ENCODE data around the gene MKX. TPM values are rescaled to one million over a fixed set of nuclear protein-coding genes. Genes with fewer than 3 reads are reported as not detected.

The MKX gene
- total RNA-seq, 1 donor from 2014 or later = not detected

DNA sequence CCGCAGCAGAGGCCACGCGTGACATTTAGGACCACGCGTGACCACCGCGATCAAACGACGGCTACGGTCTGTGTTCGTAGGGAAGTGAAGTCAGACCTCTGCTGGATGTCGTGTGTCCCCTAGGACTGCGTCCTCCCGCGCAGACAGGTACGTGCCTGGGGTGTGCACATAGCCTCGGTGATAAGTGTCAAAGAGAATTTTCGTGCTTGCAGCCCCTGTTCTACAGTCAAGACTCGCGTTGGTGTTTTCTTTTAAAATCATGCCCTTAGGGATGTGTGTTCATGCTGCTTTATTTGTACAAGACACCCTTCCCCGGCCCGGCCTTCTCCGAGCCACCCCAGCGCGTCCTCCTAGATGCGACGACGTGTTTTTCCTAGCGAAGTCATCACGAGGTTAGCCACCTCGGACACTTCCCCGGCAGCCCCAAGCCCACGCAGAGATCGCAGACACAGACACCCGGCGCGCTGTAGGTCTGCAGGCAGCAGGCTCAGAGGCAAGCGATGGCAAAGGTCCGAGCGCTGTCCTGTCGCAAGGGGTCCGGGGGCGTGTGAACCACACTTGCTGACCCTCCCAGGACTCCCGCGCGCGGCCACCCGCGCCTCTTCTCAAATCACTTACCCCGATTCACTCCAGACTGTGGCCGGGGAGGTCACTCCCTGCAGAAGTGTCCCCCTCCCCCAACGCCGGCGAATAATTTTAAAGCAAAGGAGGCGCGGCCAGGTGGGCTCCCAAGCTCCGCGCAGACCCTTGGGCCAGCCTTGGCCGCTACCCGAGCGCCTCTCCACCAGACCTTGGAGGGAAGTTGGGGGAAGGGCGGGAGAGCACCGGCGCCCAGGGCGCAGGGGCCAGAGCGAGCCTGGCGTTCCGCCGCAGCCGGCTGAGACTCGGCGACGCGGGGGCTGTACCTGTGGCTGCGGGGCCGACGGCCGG, 552 bp downstream of the MKX start:
- H3K27ac Mint-ChIP-seq = no peak overlapping the region
- peaks cover 93% of the 10 kb centered on the region for H3K27me3 Mint-ChIP-seq (ENCODE audit: low read depth)
- H3K9me3 Mint-ChIP-seq = no peaks in the 10 kb centered on the region
- peak in 1 of 2 experiments; percentile 40 for DNase-seq (ENCODE audit: low spot score in 2 of 2, unreplicated experiment in 2 of 2)
- H3K4me3 Mint-ChIP-seq = peak overlapping the region; percentile 68
- H3K36me3 Mint-ChIP-seq = no peaks in the 10 kb centered on the region
- no peak for TF ChIP-seq CTCF (IDR thresholded peaks at IDR 0.05; ENCODE audit: unreplicated experiment)
- peaks cover 28% of the 10 kb centered on the region for H3K4me1 Mint-ChIP-seq

- DNase-seq (ENCODE audit: low spot score in 2 of 2, unreplicated experiment in 2 of 2) = peak; percentile 34 to 64
- no peaks in the 10 kb centered on the region for H3K36me3 Mint-ChIP-seq
- H3K27me3 Mint-ChIP-seq (ENCODE audit: low read depth) = peaks cover 92% of the 10 kb centered on the region
- H3K9me3 Mint-ChIP-seq = no peaks in the 10 kb centered on the region
- no peak overlapping the region for H3K27ac Mint-ChIP-seq
- no peak for TF ChIP-seq CTCF (IDR thresholded peaks at IDR 0.05; ENCODE audit: unreplicated experiment)
- H3K4me1 Mint-ChIP-seq = peaks cover 28% of the 10 kb centered on the region
- H3K4me3 Mint-ChIP-seq = peak overlapping the region; percentile 68
Measured at GRCh38 chr10:27743877-27744801, 1.5 kb downstream of the MKX start.

DNA sequence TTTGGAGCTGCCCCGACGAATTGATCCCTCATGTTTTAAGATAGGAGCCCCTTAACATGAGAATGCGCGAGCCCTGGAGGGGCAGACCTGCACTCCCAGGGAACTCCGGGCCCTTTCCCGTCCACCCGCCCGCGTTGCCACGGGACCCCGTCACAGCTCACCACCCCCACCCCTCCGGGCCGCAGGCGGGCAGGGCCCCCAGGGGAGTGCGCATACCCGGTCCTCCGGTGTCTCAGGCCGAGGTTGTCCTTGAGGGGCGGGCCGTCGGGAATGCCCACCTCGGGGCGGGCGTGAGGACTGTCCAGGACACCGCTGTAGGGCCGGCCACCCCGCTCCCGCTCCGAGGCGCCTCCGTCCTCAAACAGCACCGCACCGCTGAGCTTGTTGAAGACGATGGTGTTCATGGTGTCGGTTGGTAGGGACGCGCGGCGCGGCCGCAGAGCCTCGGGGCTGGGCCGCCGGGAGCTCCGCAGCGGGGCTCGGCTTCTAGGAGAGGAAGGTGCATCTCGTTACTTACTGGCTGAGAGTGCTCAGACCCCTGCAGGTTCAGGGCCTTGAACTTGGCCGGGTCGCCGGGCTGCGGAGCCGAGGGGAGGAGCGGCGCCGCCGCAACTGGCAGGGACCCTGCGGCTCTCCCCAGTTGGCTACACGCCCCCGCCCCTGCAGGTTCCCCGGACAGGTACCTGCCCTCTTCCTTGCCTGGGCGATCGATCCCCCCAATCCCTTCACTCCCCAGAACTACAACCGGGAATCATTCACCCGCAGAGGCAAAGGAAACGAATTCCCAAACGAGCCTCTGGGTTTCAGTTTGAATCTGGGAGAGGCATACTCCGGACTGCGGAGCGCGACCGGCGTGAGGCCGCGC, 2.4 kb downstream of the MKX start:
- no peaks in the 10 kb centered on the region for H3K9me3 Mint-ChIP-seq
- TF ChIP-seq CTCF (IDR thresholded peaks at IDR 0.05; ENCODE audit: unreplicated experiment) = no peak
- peaks cover 90% of the 10 kb centered on the region for H3K27me3 Mint-ChIP-seq (ENCODE audit: low read depth)
- peak; percentile 20 to 61 for DNase-seq (ENCODE audit: low spot score in 2 of 2, unreplicated experiment in 2 of 2)
- peaks cover 28% of the 10 kb centered on the region for H3K4me1 Mint-ChIP-seq
- H3K36me3 Mint-ChIP-seq = no peaks in the 10 kb centered on the region
- H3K4me3 Mint-ChIP-seq = peak overlapping the region; percentile 62
- H3K27ac Mint-ChIP-seq = no peak overlapping the region

DNA sequence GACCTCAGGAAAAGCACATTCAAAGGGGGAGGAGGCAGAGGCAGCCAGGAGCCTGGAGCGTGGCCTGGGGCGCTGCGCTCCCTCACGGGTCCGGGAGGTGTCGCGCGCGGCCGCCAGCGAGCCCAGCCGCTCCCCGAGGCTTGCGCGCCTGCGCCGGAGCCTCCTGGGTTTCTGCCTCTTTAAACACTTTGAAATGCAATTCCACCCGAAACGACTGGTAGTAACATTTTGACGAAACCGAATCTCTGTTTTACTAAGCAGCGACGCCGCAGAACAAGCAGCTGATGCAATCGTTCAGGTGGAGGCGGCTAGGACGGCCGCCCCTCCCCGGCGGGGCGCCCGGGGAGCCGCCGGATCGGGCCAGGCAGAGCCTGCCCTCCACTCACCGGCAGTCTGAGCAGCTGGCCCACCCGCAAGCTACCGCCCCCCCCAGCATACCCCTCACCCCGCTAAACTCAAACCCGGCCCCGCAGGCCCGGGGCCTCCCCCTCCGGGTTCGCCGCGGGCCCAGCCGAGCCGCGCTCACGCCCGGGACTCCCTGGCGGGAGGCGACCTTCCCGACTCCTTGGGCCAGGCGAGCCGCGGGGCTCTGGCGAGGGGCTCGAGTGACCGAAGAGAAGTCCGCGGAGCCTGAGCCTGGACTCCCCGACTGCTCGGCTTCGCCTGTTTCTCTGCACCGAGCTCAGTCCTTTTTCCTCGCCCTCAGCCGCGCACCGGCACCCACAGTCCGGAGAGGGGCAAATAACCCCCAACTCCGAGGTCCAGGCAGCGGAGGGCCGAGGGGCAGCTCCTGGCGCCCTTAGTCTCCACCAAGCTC, 3.2 kb downstream of the MKX start:
- peak; percentile 60 for TF ChIP-seq CTCF (IDR thresholded peaks at IDR 0.05; ENCODE audit: unreplicated experiment)
- Mint-ChIP-seq H3K4me1 (peaks cover 28% of the 10 kb centered on the region), H3K27ac (no peak overlapping the region), H3K27me3 (ENCODE audit: low read depth) (peaks cover 89% of the 10 kb centered on the region), H3K9me3 (no peaks in the 10 kb centered on the region), H3K4me3 (peak overlapping the region; percentile 62), H3K36me3 (no peaks in the 10 kb centered on the region)
- DNase-seq (ENCODE audit: low spot score in 2 of 2, unreplicated experiment in 2 of 2) = peak; percentile 76 to 88

All from mesothelial cell of epicardium (in vitro differentiated cells).